ENCODE measurements around the gene CCDC63.

DNA sequence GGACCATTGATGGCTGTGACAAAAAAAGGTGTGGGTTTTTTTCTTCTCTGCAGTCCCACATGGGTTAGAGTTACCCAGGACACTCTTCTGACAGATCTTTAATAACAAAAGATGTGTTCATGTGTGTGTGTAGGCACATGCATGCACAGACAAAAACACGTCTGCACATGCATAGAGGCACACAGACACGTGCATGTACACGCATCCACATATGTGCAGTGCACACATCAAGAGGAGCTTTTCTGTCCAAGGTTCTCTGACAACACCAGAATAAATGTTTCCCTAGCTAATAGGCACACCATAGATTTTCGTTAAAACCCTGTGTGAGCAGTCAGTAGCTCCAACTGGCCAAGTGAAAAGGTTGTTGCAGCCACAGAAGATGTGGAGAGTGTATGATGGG is 76.4 kb downstream of the CCDC63 start:
- TF ChIP-seq, protein P1, sequence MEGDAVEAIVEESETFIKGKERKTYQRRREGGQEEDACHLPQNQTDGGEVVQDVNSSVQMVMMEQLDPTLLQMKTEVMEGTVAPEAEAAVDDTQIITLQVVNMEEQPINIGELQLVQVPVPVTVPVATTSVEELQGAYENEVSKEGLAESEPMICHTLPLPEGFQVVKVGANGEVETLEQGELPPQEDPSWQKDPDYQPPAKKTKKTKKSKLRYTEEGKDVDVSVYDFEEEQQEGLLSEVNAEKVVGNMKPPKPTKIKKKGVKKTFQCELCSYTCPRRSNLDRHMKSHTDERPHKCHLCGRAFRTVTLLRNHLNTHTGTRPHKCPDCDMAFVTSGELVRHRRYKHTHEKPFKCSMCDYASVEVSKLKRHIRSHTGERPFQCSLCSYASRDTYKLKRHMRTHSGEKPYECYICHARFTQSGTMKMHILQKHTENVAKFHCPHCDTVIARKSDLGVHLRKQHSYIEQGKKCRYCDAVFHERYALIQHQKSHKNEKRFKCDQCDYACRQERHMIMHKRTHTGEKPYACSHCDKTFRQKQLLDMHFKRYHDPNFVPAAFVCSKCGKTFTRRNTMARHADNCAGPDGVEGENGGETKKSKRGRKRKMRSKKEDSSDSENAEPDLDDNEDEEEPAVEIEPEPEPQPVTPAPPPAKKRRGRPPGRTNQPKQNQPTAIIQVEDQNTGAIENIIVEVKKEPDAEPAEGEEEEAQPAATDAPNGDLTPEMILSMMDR (IDR thresholded peaks at IDR 0.05), result no peak
- TF ChIP-seq POLR2A (IDR thresholded peaks at IDR 0.05), result no peak
- TF ChIP-seq POLR2AphosphoS5 (IDR thresholded peaks at IDR 0.05), result no peak
- TF ChIP-seq EP300 (IDR thresholded peaks at IDR 0.05), result no peak
